ENCODE data around the gene DEFB124. TPM values are rescaled to one million over a fixed set of nuclear protein-coding genes. Genes with fewer than 3 reads are reported as not detected.

DEFB124 gene, protein sequence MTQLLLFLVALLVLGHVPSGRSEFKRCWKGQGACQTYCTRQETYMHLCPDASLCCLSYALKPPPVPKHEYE
- not detected in 2 replicates for total RNA-seq

DNA sequence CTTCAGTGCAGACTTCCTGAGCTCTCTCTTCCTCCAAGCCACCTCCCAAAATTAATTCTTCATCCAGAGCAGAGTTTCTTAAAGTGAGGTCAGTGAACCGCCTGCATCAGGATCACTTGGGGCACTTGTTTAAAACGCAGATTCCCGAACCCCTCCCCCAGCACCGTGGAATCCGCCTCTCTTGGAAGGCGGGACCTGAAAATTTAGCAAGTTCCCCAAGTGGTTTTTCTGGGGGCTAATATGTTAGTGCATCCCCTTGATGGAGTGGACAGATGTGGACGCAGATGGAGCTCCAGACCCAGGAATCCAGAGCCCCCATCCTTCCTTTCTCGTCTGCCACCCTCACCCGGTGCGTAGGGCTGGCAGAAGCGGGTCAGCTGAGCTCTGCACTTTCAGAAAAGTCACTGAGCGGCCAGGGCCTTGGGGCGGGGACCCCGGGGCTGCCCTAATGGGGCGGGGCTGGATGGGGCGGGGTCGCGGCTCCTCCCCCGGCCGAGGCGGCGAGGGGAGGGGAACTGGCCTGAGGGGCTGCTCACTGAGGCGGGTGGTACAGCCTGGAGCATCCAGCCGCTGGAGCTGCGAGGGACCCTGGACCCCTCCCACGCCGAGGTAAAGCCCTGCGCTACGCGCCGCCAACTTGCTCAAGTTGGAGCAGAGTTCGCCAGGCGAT, at the start of gene DEFB124, which contains the start of gene REM1:
TSS of gene DEFB124 (minus strand) at position 370 of the 670 bp plus-strand sequence. CDS start 2,114 bp downstream, outside the sequence.
TSS of gene REM1 (plus strand) at position 531 of the 670 bp plus-strand sequence. CDS start 1,158 bp downstream, outside the sequence.

DNA sequence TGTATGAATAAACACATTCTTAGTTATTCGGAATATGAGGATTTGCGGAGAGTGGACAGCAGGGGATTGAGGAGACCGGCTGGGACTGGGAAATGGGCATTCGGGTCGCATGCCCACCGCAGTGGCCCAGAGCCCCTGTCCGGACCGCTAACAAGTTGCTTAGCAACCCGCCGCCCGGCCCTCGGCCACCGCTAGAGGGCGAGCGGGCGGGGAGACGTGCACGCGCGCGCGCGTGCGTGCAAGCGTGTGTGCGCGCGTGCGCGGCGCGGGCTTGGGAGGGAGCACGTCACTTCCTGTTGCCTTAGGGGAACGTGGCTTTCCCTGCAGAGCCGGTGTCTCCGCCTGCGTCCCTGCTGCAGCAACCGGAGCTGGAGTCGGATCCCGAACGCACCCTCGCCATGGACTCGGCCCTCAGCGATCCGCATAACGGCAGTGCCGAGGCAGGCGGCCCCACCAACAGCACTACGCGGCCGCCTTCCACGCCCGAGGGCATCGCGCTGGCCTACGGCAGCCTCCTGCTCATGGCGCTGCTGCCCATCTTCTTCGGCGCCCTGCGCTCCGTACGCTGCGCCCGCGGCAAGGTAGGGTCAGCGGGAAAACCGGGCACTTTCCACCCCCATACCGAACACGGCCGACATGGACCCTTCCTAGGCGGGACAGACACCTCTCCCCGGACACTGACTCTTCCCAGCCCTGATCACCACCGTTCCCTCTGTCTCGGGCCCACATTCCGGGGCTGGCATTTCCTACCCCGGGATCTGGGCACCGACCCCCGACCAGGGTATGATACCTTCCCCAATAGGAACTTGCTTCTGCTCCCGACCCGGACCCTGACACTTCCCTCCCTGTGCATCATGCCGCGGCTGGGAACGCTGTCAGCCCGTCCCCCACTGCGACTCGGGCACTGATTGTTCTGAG, 39.5 kb upstream of the DEFB124 start, which contains the start of gene HM13:
TSS of gene HM13 (plus strand) at position 289 of the 918 bp plus-strand sequence. CDS start at position 399, 110 bp downstream.

DNA sequence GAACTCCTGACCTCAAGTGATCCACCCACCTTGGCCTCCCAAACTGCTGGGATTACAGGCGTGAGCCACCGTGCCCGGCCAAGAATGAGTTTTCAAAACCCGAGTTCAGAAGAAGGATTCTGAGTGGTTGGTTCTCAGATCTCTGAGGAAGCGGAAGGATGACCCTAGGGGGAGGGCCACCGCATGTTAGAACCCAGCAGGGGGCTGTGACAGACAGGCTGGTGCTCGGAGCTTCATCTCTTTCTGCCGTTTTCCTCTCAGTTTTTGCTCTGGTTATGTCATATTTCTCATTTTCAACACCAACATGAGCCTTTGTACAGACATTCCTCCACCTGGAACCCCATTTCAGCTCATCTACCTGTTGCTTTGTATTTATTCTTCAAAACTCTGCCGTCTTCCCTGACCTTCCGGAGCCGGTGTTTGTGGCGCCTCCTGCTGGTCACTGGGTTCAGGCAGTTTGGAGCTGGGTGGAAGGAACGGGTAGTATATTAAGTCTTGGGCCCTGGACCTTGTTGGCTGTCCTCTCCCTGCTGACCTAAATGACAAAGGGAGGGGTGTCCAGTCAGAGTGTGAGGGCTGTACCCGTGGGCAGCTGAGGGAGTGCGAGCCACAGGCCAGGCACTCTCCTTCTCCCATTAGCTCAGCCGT, 34.8 kb downstream of the DEFB124 start, which contains the start of gene DEFB123:
TSS of gene DEFB123 (plus strand) at position 621 of the 648 bp plus-strand sequence. CDS start 67 bp downstream, outside the sequence.

Other genes starting within 250 kb of the DEFB124 start
- gene DEFB115, start 217.5 kb downstream of the DEFB124 start, total RNA-seq = not detected in 2 replicates
- gene DEFB116, start 166.5 kb downstream of the DEFB124 start, total RNA-seq = not detected in 2 replicates
- gene DEFB118, start 106.5 kb downstream of the DEFB124 start, total RNA-seq = not detected in 2 replicates
- not detected in 2 replicates for gene DEFB119, start 84.5 kb downstream of the DEFB124 start, total RNA-seq
- not detected in 2 replicates for gene DEFB121, start 68.9 kb downstream of the DEFB124 start, total RNA-seq
- not detected in 2 replicates for gene DEFB123, start 34.5 kb downstream of the DEFB124 start, total RNA-seq
- 0.11 TPM in 1 of 2 replicates, not detected in the other for gene REM1, start 161 bp upstream of the DEFB124 start, total RNA-seq
- gene HM13, start 39.3 kb upstream of the DEFB124 start, total RNA-seq = 34.7 and 39.0 TPM in 2 replicates
- gene ID1, start 130.2 kb upstream of the DEFB124 start, total RNA-seq = 1,048 and 1,208 TPM in 2 replicates
- gene COX4I2, start 162.8 kb upstream of the DEFB124 start, total RNA-seq = not detected in 2 replicates
- 28.8 and 40.0 TPM in 2 replicates for gene BCL2L1, start 247.7 kb upstream of the DEFB124 start, total RNA-seq

Data from dermis lymphatic vessel endothelial cell (primary cell).